Tibial artery (tissue), 4 donors: Measurements from ENCODE around the gene RBM44.

Source experiments
- DNase-seq, 2 donors: peaks; one replicate each; pipeline ENCODE4 v3.0.0-alpha.2; 2019
- H3K27ac ChIP-seq, 2 donors: fragments of 200-600 bp; sonication (generic) in 1 of 2; 1 replicate in 1 of 2; 2 replicates in 1 of 2; pipeline ENCODE4 v1.5.1; 2018 to 2019; ENCODE audit warnings: mild to moderate bottlenecking in 1 of 2
- H3K27me3 ChIP-seq, 2 donors: fragments of 200-600 bp; sonication (generic) in 1 of 2; one replicate each; pipeline versions ENCODE4 v1.5.1 to v1.6.0; 2016 to 2019
- H3K36me3 ChIP-seq, 3 donors: fragments of 200-600 bp; sonication (generic) in 2 of 3; one replicate each; pipeline ENCODE4 v1.5.1; 2016 to 2019; ENCODE audit warnings: mild to moderate bottlenecking in 2 of 3
- H3K4me1 ChIP-seq, 4 donors: fragments of 200-600 bp; sonication (generic) in 2 of 4; 1 replicate in 3 of 4; 2 replicates in 1 of 4; pipeline ENCODE4 v1.5.1; 2016 to 2019
- H3K4me3 ChIP-seq, 2 donors: fragments of 200-600 bp; sonication (generic) in 1 of 2; 1 replicate in 1 of 2; 2 replicates in 1 of 2; pipeline ENCODE4 v1.5.1; 2018 to 2019; ENCODE audit warnings: mild to moderate bottlenecking in 2 of 2
- H3K9me3 ChIP-seq, 3 donors: fragments of 200-600 bp; sonication (generic) in 1 of 3; one replicate each; pipeline ENCODE4 v1.5.1; 2016 to 2019
- CTCF ChIP-seq, 2 experiments: fragments of 200-600 bp in 1 of 2; fragments of 450-650 bp in 1 of 2; IDR thresholded peaks; one replicate each; pipeline ENCODE4 v1.5.1; 2017 to 2019; ENCODE audit warnings: antibody characterized with exemption in 2 of 2, mild to moderate bottlenecking in 1 of 2, moderate library complexity in 1 of 2
- intact Hi-C: fragments of 100-400 bp; cut with DNase I; formaldehyde crosslinking; loops from one replicate; pipeline ENCODE4 v1.15.0; 2023; ENCODE audit warnings: low total_unique reads

The RBM44 gene

GRCh38 chr2:237873421-237873831, 74.8 kb downstream of the RBM44 start:
- peaks cover 0 to 97% (median 71%) of the 10 kb centered on the region in 4 donors for H3K4me1 ChIP-seq
- H3K4me3 ChIP-seq: no peak overlapping the region
- H3K36me3 ChIP-seq: peaks cover 0 to 8% (median 7%) of the 10 kb centered on the region in 3 donors
- no peaks in the 10 kb centered on the region for H3K9me3 ChIP-seq
- intact Hi-C loops: no loop called here
- peak overlapping the region; percentile 56 to 71 for H3K27ac ChIP-seq
- peak in 1 of 2 donors; percentile 65 for DNase-seq
- H3K27me3 ChIP-seq: no peaks in the 10 kb centered on the region
- TF ChIP-seq CTCF (IDR thresholded peaks at IDR 0.05): no peak

DNA sequence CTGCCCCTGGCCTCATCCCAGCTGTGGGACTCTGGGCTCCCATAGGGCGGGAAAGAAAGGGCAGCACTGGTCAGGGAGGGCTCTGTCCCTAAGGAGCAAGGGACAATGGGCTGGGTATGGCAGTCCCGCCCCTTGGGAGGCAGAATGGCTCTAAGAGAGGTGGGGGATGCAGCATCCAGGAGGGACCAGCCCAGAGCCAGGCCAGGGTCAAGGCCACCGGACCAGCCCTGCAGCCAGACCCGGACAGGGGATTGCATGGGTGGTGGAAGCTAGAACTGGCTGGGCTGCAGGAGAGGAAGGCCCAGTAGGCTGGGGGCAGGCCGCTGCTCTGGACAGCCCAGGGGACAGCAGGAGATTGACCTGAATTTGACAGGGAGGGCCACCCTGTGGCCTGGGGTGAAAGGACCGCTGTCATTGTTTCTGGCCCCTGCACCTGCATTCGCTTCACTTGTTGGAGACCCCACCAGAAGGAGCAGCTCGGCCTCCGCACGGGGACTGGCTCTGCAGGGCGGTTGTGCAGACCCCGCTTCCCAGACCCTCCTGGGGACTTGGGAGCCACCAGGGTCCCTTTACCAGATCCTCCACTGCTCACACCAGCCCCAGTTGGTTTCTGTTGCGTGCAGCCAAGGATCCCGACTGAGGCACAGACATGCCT, 75.4 kb downstream of the RBM44 start:
- Histone ChIP-seq H3K4me3 (no peak overlapping the region), H3K36me3 (peaks cover 0 to 9% (median 7%) of the 10 kb centered on the region in 3 donors), H3K4me1 (peaks cover 0 to 97% (median 74%) of the 10 kb centered on the region in 4 donors), H3K27ac (peak overlapping the region; percentile 56 to 71), H3K9me3 (no peaks in the 10 kb centered on the region), H3K27me3 (no peaks in the 10 kb centered on the region)
- peak in 1 of 2 donors; percentile 64 for DNase-seq
- intact Hi-C loops: no loop called here
- no peak for TF ChIP-seq CTCF (IDR thresholded peaks at IDR 0.05)

DNA sequence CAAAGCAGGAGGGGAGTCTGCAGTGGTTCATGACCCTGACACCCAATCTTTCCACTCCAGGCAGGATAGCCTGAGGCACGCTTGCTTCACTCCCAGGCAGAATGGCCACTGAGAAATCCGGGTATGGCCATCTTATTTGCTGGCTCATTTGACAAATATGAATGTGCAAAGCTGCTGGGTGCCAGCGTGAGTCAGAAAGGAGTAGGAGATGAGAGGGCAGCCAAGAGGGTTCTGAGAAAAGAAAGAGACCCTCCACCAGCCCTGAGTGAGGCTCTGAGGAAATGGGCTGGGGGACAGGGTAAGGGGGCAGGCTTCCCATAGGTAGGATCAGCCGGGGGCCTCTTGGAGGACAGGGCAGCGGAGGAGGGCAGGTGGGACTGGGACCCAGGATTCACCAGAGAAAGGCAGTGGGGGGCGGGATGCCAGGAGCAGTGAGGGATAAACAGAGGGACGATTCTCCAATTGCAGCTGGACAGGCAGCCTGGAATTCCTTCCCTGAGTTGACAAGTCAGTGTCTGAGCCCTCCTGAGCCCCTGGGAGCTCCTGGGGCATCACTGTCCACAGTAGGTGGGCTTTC, 76.1 kb downstream of the RBM44 start:
- Histone ChIP-seq H3K9me3 (no peaks in the 10 kb centered on the region), H3K4me1 (peaks cover 0 to 93% (median 75%) of the 10 kb centered on the region in 4 donors), H3K27me3 (no peaks in the 10 kb centered on the region), H3K4me3 (no peak overlapping the region), H3K27ac (peak overlapping the region; percentile 56 to 71), H3K36me3 (peaks cover 0 to 9% (median 7%) of the 10 kb centered on the region in 3 donors)
- peak in 1 of 2 donors; percentile 73 for DNase-seq
- no peak for TF ChIP-seq CTCF (IDR thresholded peaks at IDR 0.05)
- intact Hi-C loops: no loop called here

DNA sequence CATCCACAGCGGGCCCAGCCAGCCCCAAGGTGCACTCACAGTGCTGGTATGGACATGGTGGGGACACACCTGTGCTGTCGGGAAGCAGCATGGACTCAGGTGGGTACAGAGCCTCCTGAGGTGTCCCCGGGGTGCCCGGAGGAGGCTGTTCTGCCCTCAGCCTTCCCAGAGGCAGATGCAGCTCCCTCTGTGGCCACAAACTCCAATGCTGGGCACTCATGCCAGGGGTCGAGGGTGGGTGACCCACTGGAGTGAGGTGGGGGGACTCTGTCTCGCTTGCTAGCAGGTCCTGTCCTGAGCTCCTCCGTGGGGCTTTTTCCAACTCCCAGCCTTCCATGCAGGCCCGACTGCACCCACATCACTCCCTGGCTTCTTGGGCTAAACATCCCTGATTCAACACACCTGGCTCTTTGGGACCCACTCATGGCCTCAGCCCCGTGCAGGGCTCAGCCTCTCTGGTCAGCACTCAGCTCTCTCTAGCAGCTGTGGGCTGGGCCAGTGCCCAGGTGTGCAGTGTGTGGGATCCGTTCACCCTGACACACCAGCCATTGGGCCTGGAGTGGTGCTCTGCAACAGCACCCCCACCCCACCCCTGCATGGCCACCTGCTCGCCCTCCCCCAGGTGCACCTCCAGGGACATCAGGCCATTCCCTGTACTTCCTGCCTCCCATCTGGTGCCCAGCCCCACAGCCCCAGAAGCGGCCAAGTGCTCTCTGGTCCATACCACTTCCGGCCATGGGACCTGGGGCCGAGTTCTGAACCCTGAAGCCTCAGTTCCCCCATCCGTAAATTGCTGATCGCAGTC, 76.9 kb downstream of the RBM44 start:
- intact Hi-C loops: no loop called here

More for the DNA sequence above, 76.9 kb downstream of the RBM44 start:
- Histone ChIP-seq H3K4me3 (no peak overlapping the region), H3K36me3 (peaks cover under 1 to 9% (median 7%) of the 10 kb centered on the region in 3 donors), H3K9me3 (no peaks in the 10 kb centered on the region), H3K27ac (peak overlapping the region; percentile 56 to 71), H3K4me1 (peaks cover 0 to 87% (median 73%) of the 10 kb centered on the region in 4 donors), H3K27me3 (no peaks in the 10 kb centered on the region)
- TF ChIP-seq CTCF (IDR thresholded peaks at IDR 0.05): no peak
- peak; percentile 11 to 61 for DNase-seq
